Cardiac muscle cell (in vitro differentiated cells and primary cell): ENCODE measurements around the gene OLIG2. TPM values are rescaled to one million over a fixed set of nuclear protein-coding genes. Genes with fewer than 3 reads are reported as not detected.

Experiments
- DNase-seq, 2 donors: peaks; one replicate each; pipeline versions ENCODE4 v3.0.0 to v3.0.0-alpha.2; 2010 to 2017; ENCODE audit warnings: low read depth in 1 of 2, low spot score in 1 of 2
- H3K27ac ChIP-seq: fragments of 200-600 bp; sonication (generic); 2 replicates; pipeline ENCODE4 v1.5.1; 2016
- H3K27me3 ChIP-seq: fragments of 200-600 bp; sonication (generic); 2 replicates; pipeline ENCODE4 v1.6.0; 2016; ENCODE audit warnings: control low read depth
- H3K36me3 ChIP-seq: fragments of 200-600 bp; sonication (generic); 2 replicates; pipeline ENCODE4 v1.5.1; 2016; ENCODE audit warnings: control low read depth
- H3K4me1 ChIP-seq: fragments of 200-600 bp; sonication (generic); 2 replicates; pipeline ENCODE4 v1.8.1; 2017; ENCODE audit warnings: low read depth, mild to moderate bottlenecking, mixed run types
- H3K4me3 ChIP-seq: fragments of 200-600 bp; sonication (generic); 2 replicates; pipeline ENCODE4 v1.5.1; 2016; ENCODE audit warnings: mild to moderate bottlenecking
- H3K9me3 ChIP-seq: fragments of 200-600 bp; sonication (generic); 2 replicates; pipeline ENCODE4 v1.5.1; 2017; ENCODE audit warnings: low read depth, mild to moderate bottlenecking, control low read depth
- CTCF ChIP-seq: IDR thresholded peaks from 2 replicates; pipeline ENCODE4 v1.5.1; 2012; ENCODE audit warnings: low read depth, mild to moderate bottlenecking, low read length
- polyA plus RNA-seq: library from polyadenylated mRNA; unstranded; fragments of >200 nt; fragmentation: Nextera tagmentation; extraction: Ambion mirVana; gene quantifications from 2 replicates; pipeline ENCODE4 v1.2.1, GENCODE V29; 2016
- total RNA-seq: library from RNA; depleted of rRNA; stranded (reverse); fragments of >200 nt; gene quantifications from 2 replicates; pipeline ENCODE4 v1.2.3, GENCODE V29; 2016

Gene OLIG2
- total and polyA plus RNA-seq, 2 experiments from 2014 or later = 0.09 TPM; not detected in 1

GRCh38 chr21:33015096-33015495 lies 10.6 kb upstream of the OLIG2 start:
- H3K27ac ChIP-seq = no peak overlapping the region
- TF ChIP-seq CTCF = no peak
- no peaks in the 10 kb centered on the region for H3K36me3 ChIP-seq
- DNase-seq = no peak
- H3K9me3 ChIP-seq = no peaks in the 10 kb centered on the region
- H3K27me3 ChIP-seq = peaks cover 68% of the 10 kb centered on the region
- no peak overlapping the region for H3K4me3 ChIP-seq
- H3K4me1 ChIP-seq = no peaks in the 10 kb centered on the region

GRCh38 chr21:33015756-33016155 lies 10.0 kb upstream of the OLIG2 start:
- Histone ChIP-seq H3K36me3 (no peaks in the 10 kb centered on the region), H3K27me3 (peaks cover 75% of the 10 kb centered on the region), H3K4me3 (no peak overlapping the region), H3K27ac (no peak overlapping the region), H3K9me3 (no peaks in the 10 kb centered on the region), H3K4me1 (no peaks in the 10 kb centered on the region)
- TF ChIP-seq CTCF = no peak
- DNase-seq = no peak

- no peak overlapping the region for H3K4me3 ChIP-seq
- peaks cover 97% of the 10 kb centered on the region for H3K27me3 ChIP-seq
- TF ChIP-seq CTCF = no peak
- H3K9me3 ChIP-seq = no peaks in the 10 kb centered on the region
- H3K36me3 ChIP-seq = no peaks in the 10 kb centered on the region
- DNase-seq = no peak
- no peak overlapping the region for H3K27ac ChIP-seq
- H3K4me1 ChIP-seq = no peaks in the 10 kb centered on the region
Observed at GRCh38 chr21:33018707-33019465, 6.8 kb upstream of the OLIG2 start.

GRCh38 chr21:33019516-33019884 lies 6.2 kb upstream of the OLIG2 start:
- Histone ChIP-seq H3K4me3 (peak overlapping the region; percentile 19), H3K4me1 (no peaks in the 10 kb centered on the region), H3K27ac (no peak overlapping the region), H3K9me3 (no peaks in the 10 kb centered on the region), H3K36me3 (no peaks in the 10 kb centered on the region), H3K27me3 (peaks cover 100% of the 10 kb centered on the region)
- no peak for DNase-seq
- TF ChIP-seq CTCF = no peak

- H3K4me3 ChIP-seq = peak overlapping the region; percentile 19
- no peak for DNase-seq
- no peak for TF ChIP-seq CTCF
- H3K4me1 ChIP-seq = no peaks in the 10 kb centered on the region
- H3K9me3 ChIP-seq = no peaks in the 10 kb centered on the region
- no peaks in the 10 kb centered on the region for H3K36me3 ChIP-seq
- H3K27ac ChIP-seq = no peak overlapping the region
- H3K27me3 ChIP-seq = peaks cover 100% of the 10 kb centered on the region
Observed at GRCh38 chr21:33019885-33020557, 5.7 kb upstream of the OLIG2 start.
